GM20000 (cell line): ENCODE measurements around the gene MAPK4.
"Not testable (repeated sequence)": the region's sequence is repeated elsewhere in the genome, so short reads cannot be mapped to it uniquely, and the experiment has no call there.

ENCODE experiments used
- DNase-seq: peaks from one replicate; pipeline ENCODE4 v3.0.0; 2012; ENCODE audit warnings: low spot score
- CTCF ChIP-seq: IDR thresholded peaks from 2 replicates; pipeline ENCODE4 v1.5.1; 2012; ENCODE audit warnings: mild to moderate bottlenecking, control low read depth; ENCODE audit errors: extremely low read depth, missing control alignments

The MAPK4 gene

DNA sequence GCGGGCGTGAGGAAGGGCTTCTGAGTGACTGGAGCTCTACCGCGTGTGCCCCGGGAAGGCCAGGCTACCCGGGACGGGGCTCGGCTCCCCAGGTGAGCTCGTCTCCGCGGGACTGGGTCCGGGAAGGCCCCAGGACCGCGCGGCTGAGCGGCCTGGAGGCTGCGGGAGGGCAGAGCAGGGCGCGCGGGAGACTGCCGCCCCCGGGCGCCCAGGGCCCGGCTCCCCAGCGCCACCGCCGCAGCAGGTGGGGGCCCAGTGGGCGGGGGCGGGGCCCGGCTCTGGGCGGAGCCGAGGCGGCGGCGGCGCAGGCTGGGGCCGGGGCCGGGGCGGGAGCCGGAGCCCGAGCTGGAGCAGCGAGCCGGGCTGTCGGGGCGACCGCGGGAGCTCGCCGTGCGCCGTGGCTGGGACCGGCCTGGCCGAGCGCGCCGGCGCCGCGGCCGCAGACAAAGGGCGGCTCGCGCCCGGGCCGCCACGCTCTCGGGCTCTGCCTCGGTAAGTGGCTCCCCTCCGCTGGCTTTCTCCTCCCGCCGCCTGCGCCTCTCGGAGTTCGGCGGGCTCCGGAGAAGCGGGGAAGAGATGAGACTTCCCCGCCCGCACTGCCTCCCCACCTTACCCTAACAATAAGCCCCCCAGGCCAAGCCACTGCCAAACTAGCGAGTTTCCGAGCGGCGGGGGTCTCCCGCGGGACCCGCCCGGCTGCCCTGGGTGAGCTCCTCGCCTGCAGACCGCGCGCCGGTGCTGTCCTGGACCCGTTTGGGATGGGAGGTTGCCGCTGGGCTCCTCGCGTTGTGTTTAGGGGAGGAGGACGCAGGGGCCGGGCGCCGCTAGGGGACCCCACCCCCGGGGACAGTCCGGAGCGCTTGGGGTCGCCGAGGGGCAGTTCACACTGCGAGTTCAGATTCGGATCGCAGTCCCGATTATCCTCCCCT lies at the start of gene MAPK4:
Gene MAPK4 (plus strand): TSS at position 336 of the 929 bp plus-strand sequence. CDS start 103,872 bp downstream, outside the sequence.
- TF ChIP-seq CTCF = no peak
- DNase-seq = peak; percentile 81

GRCh38 chr18:50517277-50517676 lies 42.6 kb upstream of the MAPK4 start:
- not testable (repeated sequence) for DNase-seq

DNA sequence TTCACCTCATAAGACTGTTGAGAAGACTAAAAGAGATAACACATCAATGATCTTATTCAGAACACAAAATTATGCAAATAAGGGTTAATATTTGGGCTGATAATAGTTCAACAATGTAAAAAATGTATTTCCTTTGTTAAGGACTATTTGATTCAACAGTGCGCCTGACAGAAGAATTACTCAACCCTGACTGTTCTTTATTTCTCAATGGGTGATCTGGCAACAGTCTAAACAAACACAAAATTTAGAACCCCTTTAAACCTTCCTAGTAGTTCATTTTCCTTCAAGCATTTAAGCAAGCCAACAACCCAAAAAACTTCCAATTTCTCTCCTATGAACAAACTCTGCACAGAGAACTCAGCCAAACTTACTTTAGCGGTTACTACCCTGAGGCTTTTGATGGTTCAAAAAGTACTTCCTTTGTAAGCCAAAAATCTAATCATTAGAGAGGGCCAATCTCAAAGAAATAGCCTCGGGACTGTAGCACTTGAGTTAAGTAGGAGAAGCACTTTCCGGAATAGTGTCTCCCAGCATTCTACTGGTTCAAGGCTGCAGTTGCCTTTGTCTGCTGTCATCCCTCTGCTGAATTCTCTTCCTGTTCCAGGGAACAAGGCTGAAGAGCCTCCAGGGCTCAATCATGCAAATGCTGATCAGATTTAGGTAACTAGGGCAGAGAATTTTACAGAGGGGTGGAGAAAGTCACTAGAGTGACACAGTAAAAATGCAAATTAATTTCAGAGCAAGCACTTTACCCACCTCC lies 40.9 kb upstream of the MAPK4 start:
- TF ChIP-seq CTCF = no peak
- DNase-seq = no peak

- no peak for DNase-seq
- no peak for TF ChIP-seq CTCF
Observed at GRCh38 chr18:50523165-50523564, 36.7 kb upstream of the MAPK4 start.

GRCh38 chr18:50527636-50528307 lies 32.1 kb upstream of the MAPK4 start:
- no peak for TF ChIP-seq CTCF
- DNase-seq = no peak

DNA sequence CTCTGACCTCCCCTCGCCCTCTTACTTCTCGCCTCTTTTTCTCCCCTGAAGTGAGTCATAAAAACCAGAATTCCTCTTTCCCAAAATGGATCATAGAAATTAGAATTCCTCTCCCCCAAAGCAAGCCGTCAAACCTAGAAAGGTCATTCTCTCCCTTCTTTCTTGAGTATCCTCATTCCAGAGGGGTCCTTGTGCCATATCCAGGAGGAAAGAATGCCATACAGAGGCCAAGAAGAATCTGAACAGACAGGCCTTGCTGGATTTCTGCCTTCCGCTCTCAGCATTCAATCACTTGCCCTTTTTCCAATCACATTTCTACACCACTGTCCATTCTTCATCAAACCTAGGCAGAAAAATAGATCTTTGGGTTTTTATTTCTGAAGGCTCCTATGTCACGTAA lies 31.1 kb upstream of the MAPK4 start:
- TF ChIP-seq CTCF = no peak
- no peak for DNase-seq

DNA sequence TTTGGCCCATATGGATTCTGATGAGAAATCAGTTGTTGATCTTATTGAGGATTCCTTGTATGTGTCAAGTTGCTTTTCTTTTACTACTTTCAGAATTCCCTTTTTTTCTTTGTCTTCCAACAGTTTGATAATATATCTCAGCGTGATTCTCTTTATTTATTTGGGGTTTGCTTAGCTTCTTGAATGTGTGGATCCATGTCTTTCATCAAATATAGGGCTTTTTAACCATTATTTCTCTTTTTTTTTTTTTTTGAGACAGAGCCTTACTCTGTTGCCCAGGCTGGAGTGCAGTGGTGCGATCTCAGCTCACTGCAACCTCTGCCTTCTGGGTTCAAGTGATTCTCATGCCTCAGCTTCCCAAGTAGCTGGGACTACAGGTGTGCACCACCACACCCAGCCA lies 26.1 kb upstream of the MAPK4 start:
- not testable (repeated sequence) for DNase-seq

GRCh38 chr18:50544476-50544875 lies 15.4 kb upstream of the MAPK4 start:
- not testable (repeated sequence) for DNase-seq

DNA sequence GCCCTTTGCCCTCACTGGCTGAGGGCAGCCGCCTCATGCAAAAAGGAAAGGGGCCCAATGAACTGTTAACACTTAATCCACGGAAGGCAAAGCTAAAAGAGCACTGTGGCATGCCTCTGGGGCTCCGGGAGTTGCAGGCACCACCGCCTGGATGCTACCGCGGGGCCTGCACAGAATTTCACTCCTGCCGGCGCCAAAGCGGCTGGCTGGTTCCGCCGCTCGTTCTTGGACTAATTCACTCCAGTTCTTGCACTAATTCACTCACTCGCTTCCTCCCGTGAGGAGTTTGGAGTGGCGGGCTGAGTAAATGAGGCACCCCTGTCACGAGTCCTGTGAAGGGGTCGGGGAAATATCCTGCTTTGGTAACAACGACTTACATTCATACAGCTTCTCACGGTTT lies 14.0 kb upstream of the MAPK4 start:
- no peak for DNase-seq
- TF ChIP-seq CTCF = no peak
